ENCODE measurements around the gene IGBP1. TPM values are rescaled to one million over a fixed set of nuclear protein-coding genes. Genes with fewer than 3 reads are reported as not detected.
"Not testable (repeated sequence)": the region's sequence is repeated elsewhere in the genome, so short reads cannot be mapped to it uniquely, and the experiment has no call there.

The IGBP1 gene
- total RNA-seq: 10 to 100 TPM; 50.8 to 51.5 TPM

GRCh38 chrX:70133303-70134115, at the start of gene IGBP1:
IGBP1 (plus strand) TSS chrX:70133447; CDS start chrX:70133948, 501 bp downstream.
- peak; percentile 85 for DNase-seq
- peaks cover 3% of the 10 kb centered on the region for H3K36me3 Mint-ChIP-seq
- intact Hi-C loops (cut with micrococcal nuclease): loop anchor here (1.0 to 10.0 kb wide), 6 partner anchors 161 to 1629 kb away; partner anchors contain the start of genes EDA, EFNB1 and KIF4A
- ChIA-PET CTCF (interaction anchor here (0.8 to 1.7 kb wide), 9 partner anchors 36 to 1562 kb away, joined by 3 to 5 read pairs (median 4); partner anchors contain the start of gene PJA1), POLR2A (interaction anchor here (0.6 to 1.0 kb wide), 2 partner anchors 300 to 531 kb away, joined by 3 to 5 read pairs; no protein-coding TSS in a partner anchor)
- peaks cover 24% of the 10 kb centered on the region for H3K4me1 Mint-ChIP-seq (ENCODE audit: low read depth)
- H3K27me3 Mint-ChIP-seq: no peaks in the 10 kb centered on the region
- no peaks in the 10 kb centered on the region for H3K9me3 Mint-ChIP-seq
- H3K27ac Mint-ChIP-seq: peak within 1 kb of the TSS; percentile 96
- H3K4me3 Mint-ChIP-seq: peak within 1 kb of the TSS; percentile 98

GRCh38 chrX:70084592-70085240, 48.5 kb upstream of the IGBP1 start:
- CTCF ChIA-PET: no interaction called here
- no peaks in the 10 kb centered on the region for H3K4me1 Mint-ChIP-seq (ENCODE audit: low read depth)
- DNase-seq: no peak
- POLR2A ChIA-PET: no interaction called here
- intact Hi-C loops (cut with micrococcal nuclease): no loop called here
- no peaks in the 10 kb centered on the region for H3K36me3 Mint-ChIP-seq
- no peak overlapping the region for H3K27ac Mint-ChIP-seq
- H3K9me3 Mint-ChIP-seq: no peaks in the 10 kb centered on the region
- H3K27me3 Mint-ChIP-seq: no peaks in the 10 kb centered on the region
- no peak overlapping the region for H3K4me3 Mint-ChIP-seq

GRCh38 chrX:70087857-70088630, 45.2 kb upstream of the IGBP1 start:
- Mint-ChIP-seq H3K4me1 (ENCODE audit: low read depth) (no peaks in the 10 kb centered on the region), H3K9me3 (no peaks in the 10 kb centered on the region), H3K36me3 (no peaks in the 10 kb centered on the region), H3K4me3 (no peak overlapping the region), H3K27ac (no peak overlapping the region), H3K27me3 (no peaks in the 10 kb centered on the region)
- intact Hi-C loops (cut with micrococcal nuclease): no loop called here
- CTCF ChIA-PET: interaction anchor here (1.7 kb wide), 1 partner anchor 9 kb away, joined by 6 read pairs; no protein-coding TSS in a partner anchor
- no peak for DNase-seq
- POLR2A ChIA-PET: no interaction called here

GRCh38 chrX:70088751-70089150, 44.5 kb upstream of the IGBP1 start:
- no peak overlapping the region for H3K4me3 Mint-ChIP-seq
- ChIA-PET POLR2A (no interaction called here), CTCF (interaction anchor here (1.7 kb wide), 1 partner anchor 9 kb away, joined by 6 read pairs; no protein-coding TSS in a partner anchor)
- no peaks in the 10 kb centered on the region for H3K9me3 Mint-ChIP-seq
- H3K27ac Mint-ChIP-seq: no peak overlapping the region
- no peaks in the 10 kb centered on the region for H3K27me3 Mint-ChIP-seq
- no peak for DNase-seq
- H3K36me3 Mint-ChIP-seq: no peaks in the 10 kb centered on the region
- H3K4me1 Mint-ChIP-seq (ENCODE audit: low read depth): no peaks in the 10 kb centered on the region
- intact Hi-C loops (cut with micrococcal nuclease): no loop called here

GRCh38 chrX:70089604-70090297, 43.5 kb upstream of the IGBP1 start:
- intact Hi-C loops (cut with micrococcal nuclease): no loop called here
- Mint-ChIP-seq H3K27ac (no peak overlapping the region), H3K4me3 (no peak overlapping the region), H3K27me3 (no peaks in the 10 kb centered on the region), H3K9me3 (no peaks in the 10 kb centered on the region), H3K4me1 (ENCODE audit: low read depth) (no peaks in the 10 kb centered on the region), H3K36me3 (no peaks in the 10 kb centered on the region)
- DNase-seq: no peak
- ChIA-PET CTCF (no interaction called here), POLR2A (no interaction called here)

- no peak overlapping the region for H3K27ac Mint-ChIP-seq
- POLR2A ChIA-PET: no interaction called here
- intact Hi-C loops (cut with micrococcal nuclease): no loop called here
- H3K27me3 Mint-ChIP-seq: no peaks in the 10 kb centered on the region
- CTCF ChIA-PET: no interaction called here
- H3K4me3 Mint-ChIP-seq: no peak overlapping the region
- H3K4me1 Mint-ChIP-seq (ENCODE audit: low read depth): no peaks in the 10 kb centered on the region
- H3K36me3 Mint-ChIP-seq: no peaks in the 10 kb centered on the region
- no peaks in the 10 kb centered on the region for H3K9me3 Mint-ChIP-seq
- DNase-seq: no peak
Measured at GRCh38 chrX:70092247-70092646, 41.0 kb upstream of the IGBP1 start.

DNA sequence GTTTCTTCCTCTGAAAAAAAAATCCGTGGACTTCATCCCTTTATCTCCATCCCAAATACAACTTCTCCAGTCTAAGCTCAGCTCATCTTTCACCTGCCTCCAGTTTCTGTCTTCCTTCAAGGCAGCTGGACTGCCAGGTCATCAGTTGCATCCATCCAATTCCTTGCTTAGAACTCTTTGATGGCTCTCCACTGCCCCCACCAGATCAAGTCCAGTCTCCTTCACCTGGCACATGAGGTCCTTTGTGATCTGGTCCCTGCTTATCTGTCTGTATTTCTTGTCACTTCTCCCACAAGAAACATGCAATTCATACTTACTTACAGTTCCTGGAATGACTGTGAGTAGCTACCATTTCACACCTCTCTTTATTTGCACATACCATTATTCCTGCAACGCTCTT, 37.2 kb upstream of the IGBP1 start:
- Mint-ChIP-seq H3K27ac (no peak overlapping the region), H3K4me1 (ENCODE audit: low read depth) (no peaks in the 10 kb centered on the region), H3K4me3 (no peak overlapping the region), H3K27me3 (peaks cover 5% of the 10 kb centered on the region), H3K9me3 (no peaks in the 10 kb centered on the region), H3K36me3 (no peaks in the 10 kb centered on the region)
- ChIA-PET CTCF (interaction anchor here (1.1 to 5.0 kb wide), 6 partner anchors 10 to 672 kb away, joined by 3 to 33 read pairs (median 7); no protein-coding TSS in a partner anchor), POLR2A (no interaction called here)
- intact Hi-C loops (cut with micrococcal nuclease): loop anchor here (2.0 kb wide), 3 partner anchors 63 to 603 kb away; no protein-coding TSS in a partner anchor
- no peak for DNase-seq

GRCh38 chrX:70105229-70105628, 28.0 kb upstream of the IGBP1 start:
- ChIA-PET CTCF (no interaction called here), POLR2A (no interaction called here)
- Mint-ChIP-seq H3K9me3 (no peaks in the 10 kb centered on the region), H3K27me3 (no peaks in the 10 kb centered on the region), H3K27ac (no peak overlapping the region), H3K4me3 (no peak overlapping the region), H3K4me1 (ENCODE audit: low read depth) (no peaks in the 10 kb centered on the region), H3K36me3 (no peaks in the 10 kb centered on the region)
- intact Hi-C loops (cut with micrococcal nuclease): no loop called here
- DNase-seq: no peak

GRCh38 chrX:70111436-70112026, 21.7 kb upstream of the IGBP1 start:
- H3K4me1 Mint-ChIP-seq (ENCODE audit: low read depth); DNase-seq; POLR2A ChIA-PET; H3K36me3 Mint-ChIP-seq; intact Hi-C loops (cut with micrococcal nuclease); H3K4me3 Mint-ChIP-seq; H3K27ac Mint-ChIP-seq; H3K27me3 Mint-ChIP-seq; CTCF ChIA-PET: not testable (repeated sequence)
- H3K9me3 Mint-ChIP-seq: peaks cover 15% of the 10 kb centered on the region

GRCh38 chrX:70117738-70118137, 15.5 kb upstream of the IGBP1 start:
- no peaks in the 10 kb centered on the region for H3K36me3 Mint-ChIP-seq
- intact Hi-C loops (cut with micrococcal nuclease): no loop called here
- ChIA-PET CTCF (no interaction called here), POLR2A (no interaction called here)
- no peak overlapping the region for H3K27ac Mint-ChIP-seq
- DNase-seq: no peak
- H3K4me3 Mint-ChIP-seq: no peak overlapping the region
- peaks cover 5% of the 10 kb centered on the region for H3K27me3 Mint-ChIP-seq
- no peaks in the 10 kb centered on the region for H3K4me1 Mint-ChIP-seq (ENCODE audit: low read depth)
- H3K9me3 Mint-ChIP-seq: peaks cover 4% of the 10 kb centered on the region

- H3K4me1 Mint-ChIP-seq (ENCODE audit: low read depth); CTCF ChIA-PET; H3K4me3 Mint-ChIP-seq; DNase-seq; POLR2A ChIA-PET; H3K27me3 Mint-ChIP-seq; intact Hi-C loops (cut with micrococcal nuclease); H3K9me3 Mint-ChIP-seq; H3K36me3 Mint-ChIP-seq; H3K27ac Mint-ChIP-seq: not testable (repeated sequence)
Measured at GRCh38 chrX:70123014-70123413, 10.2 kb upstream of the IGBP1 start.
